HepG2 (cell line): ENCODE data around the gene CEP57L1. TPM values are rescaled to one million over a fixed set of nuclear protein-coding genes. Genes with fewer than 3 reads are reported as not detected.

Source experiments
- ARID4A ChIP-seq: sonication (generic); formaldehyde crosslinking; IDR thresholded peaks from 2 replicates; pipeline ENCODE4 v1.5.0; 2020; ENCODE audit warnings: mild to moderate bottlenecking, missing genetic modification reagents, borderline replicate concordance
- ATRX ChIP-seq: sonication (generic); formaldehyde crosslinking; IDR thresholded peaks from 2 replicates; pipeline ENCODE4 v1.4.0; 2020; ENCODE audit warnings: missing genetic modification reagents, borderline replicate concordance
- BORCS8-MEF2B ChIP-seq: sonication (generic); formaldehyde crosslinking; IDR thresholded peaks from 2 replicates; pipeline ENCODE4 v1.8.0; 2022; ENCODE audit warnings: mild to moderate bottlenecking, missing genetic modification reagents
- HDAC6 ChIP-seq: fragments of 200-600 bp; sonication (generic); IDR thresholded peaks from 2 replicates; pipeline ENCODE4 v1.7.0; 2017; ENCODE audit warnings: mild to moderate bottlenecking, antibody characterized with exemption, low read length, low read depth
- PTBP1 ChIP-seq: fragments of 200-400 bp; formaldehyde crosslinking; IDR thresholded peaks from 2 replicates; pipeline ENCODE4 v1.6.1; 2018; ENCODE audit warnings: low read length, low read depth; ENCODE audit not compliant: poor library complexity, severe bottlenecking
- SPEN ChIP-seq: sonication (generic); formaldehyde crosslinking; IDR thresholded peaks from 2 replicates; pipeline ENCODE4 v1.5.1; 2020; ENCODE audit warnings: low read depth, mild to moderate bottlenecking, missing genetic modification reagents
- THRA ChIP-seq: sonication (generic); formaldehyde crosslinking; IDR thresholded peaks from 2 replicates; pipeline ENCODE4 v1.4.0; 2020; ENCODE audit warnings: missing genetic modification reagents, borderline replicate concordance
- YEATS2 ChIP-seq: sonication (generic); formaldehyde crosslinking; IDR thresholded peaks from 2 replicates; pipeline ENCODE4 v1.4.0; 2020; ENCODE audit warnings: missing genetic modification reagents, borderline replicate concordance
- ZMYM2 ChIP-seq: sonication (generic); formaldehyde crosslinking; IDR thresholded peaks from 2 replicates; pipeline ENCODE4 v1.8.0; 2022; ENCODE audit warnings: mild to moderate bottlenecking, missing genetic modification reagents
- ZNF142 ChIP-seq: sonication (generic); formaldehyde crosslinking; IDR thresholded peaks from 2 replicates; pipeline ENCODE4 v1.4.0; 2020; ENCODE audit warnings: missing genetic modification reagents
- ZNF260 ChIP-seq: sonication (generic); formaldehyde crosslinking; IDR thresholded peaks from 2 replicates; pipeline ENCODE4 v1.4.0; 2020; ENCODE audit warnings: missing genetic modification reagents, low read depth, mild to moderate bottlenecking, borderline replicate concordance
- ZNF275 ChIP-seq: sonication (generic); formaldehyde crosslinking; IDR thresholded peaks from 2 replicates; pipeline ENCODE4 v1.8.0; 2022; ENCODE audit warnings: missing genetic modification reagents, mild to moderate bottlenecking, inconsistent platforms, borderline replicate concordance
- ZSCAN5A ChIP-seq: sonication (generic); formaldehyde crosslinking; IDR thresholded peaks from 2 replicates; pipeline ENCODE4 v1.8.0; 2022; ENCODE audit warnings: mild to moderate bottlenecking, missing genetic modification reagents, borderline replicate concordance
- polyA plus RNA-seq, 8 experiments: library from polyadenylated mRNA; depleted of rRNA in 3 of 8; stranded (reverse) in 7 of 8; unstranded in 1 of 8; fragments of >200 nt; fragmentation: Illumina TruSeq in 4 of 8; extraction: Trizol in 4 of 8; gene quantifications; 2 replicates each; pipeline versions ENCODE4 v1.2.1 to v1.2.3, GENCODE V29; 2011 to 2016; ENCODE audit warnings: low read depth in 4 of 8, missing spikeins in 1 of 8, mixed read lengths in 1 of 8; ENCODE audit not compliant: insufficient read depth in 1 of 8
- total RNA-seq, 5 experiments: library from RNA; depleted of rRNA; stranded (reverse); fragments of >200 nt; fragmentation: Illumina TruSeq; extraction: Trizol; gene quantifications; 2 replicates each; pipeline ENCODE4 v1.2.3, GENCODE V29; 2016; ENCODE audit warnings: low read depth in 1 of 5

The CEP57L1 gene
- total and polyA plus RNA-seq, 2 of the 13 experiments (the other 11 are each of a cell fraction or from before 2014, with no cell fraction given): 7.7 to 15.5 TPM

GRCh38 chr6:109094416-109095035, 781 bp upstream of the CEP57L1 start, which contains the start of gene SESN1 (continued):
- TF ChIP-seq ZNF142 (CRISPR knock-in tag): peak; percentile 75
- peak; percentile 87; the same call in 1 of the 2 replicates for TF ChIP-seq BORCS8-MEF2B (CRISPR knock-in tag)
- no peak for TF ChIP-seq YEATS2 (CRISPR knock-in tag)
- no peak for TF ChIP-seq ZNF260
- no peak for TF ChIP-seq HDAC6
- no peak for TF ChIP-seq ZMYM2 (CRISPR knock-in tag)
- no peak for TF ChIP-seq PTBP1
- peak; percentile 44; the same call in 1 of the 2 replicates for TF ChIP-seq ZNF275 (CRISPR knock-in tag)
- TF ChIP-seq SPEN (CRISPR knock-in tag): peak; percentile 66
- TF ChIP-seq ATRX: no peak
- no peak for TF ChIP-seq THRA
- TF ChIP-seq ZSCAN5A: peak; percentile 67; the same call in 1 of the 2 replicates
- TF ChIP-seq ARID4A (CRISPR knock-in tag): peak; percentile 69; the same call in 1 of the 2 replicates
